ENCODE measurements around the gene CCDC17. TPM values are rescaled to one million over a fixed set of nuclear protein-coding genes. Genes with fewer than 3 reads are reported as not detected.

Gene CCDC17
- total and polyA plus RNA-seq, 2 of the 8 experiments (the other 6 are each of a cell fraction or from before 2014, with no cell fraction given), result 0.95 to 2.0 TPM

DNA sequence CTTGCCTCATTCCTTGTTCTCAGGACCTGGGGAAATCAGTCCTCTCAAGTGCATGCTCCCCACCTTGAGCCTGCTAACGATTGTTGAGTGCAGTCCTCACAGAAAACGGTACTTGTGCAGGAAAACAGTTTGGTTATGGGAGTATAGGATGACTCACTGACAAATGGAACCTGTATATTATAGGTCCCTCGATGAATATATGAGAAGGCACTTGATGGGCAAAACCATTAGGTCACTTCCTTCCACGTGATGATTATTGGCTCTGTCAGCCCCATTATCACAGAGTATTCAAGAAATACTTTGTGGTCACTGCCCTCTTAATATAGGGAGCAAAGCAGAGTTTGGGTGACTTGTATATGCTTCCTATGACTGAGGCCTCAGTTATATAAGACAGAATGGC lies 6.2 kb downstream of the CCDC17 start (continued):
- no peak for TF ChIP-seq FOSL1 (IDR thresholded peaks at IDR 0.05; ENCODE audit: insufficient read depth, low read depth, low read length)
- no peak for TF ChIP-seq EGR1 (IDR thresholded peaks at IDR 0.05; ENCODE audit: borderline replicate concordance, low read depth, low read length)
- no peak for TF ChIP-seq SUZ12 (IDR thresholded peaks at IDR 0.05; ENCODE audit: low read length)
- TF ChIP-seq POLR2AphosphoS5 (IDR thresholded peaks at IDR 0.05; ENCODE audit: low read depth, low read length), result no peak; the same call in 1 of the 2 replicates
- no peak for TF ChIP-seq RAD21 (IDR thresholded peaks at IDR 0.05 in 1 of 2, conservative IDR thresholded peaks at IDR 0.05 in 1 of 2; ENCODE audit: low read depth in 2 of 2, low read length in 2 of 2)
- TF ChIP-seq BRCA1 (IDR thresholded peaks at IDR 0.05; ENCODE audit: low read depth, low read length), result no peak
